H1 (cell line): ENCODE measurements around the gene PTTG2. TPM values are rescaled to one million over a fixed set of nuclear protein-coding genes. Genes with fewer than 3 reads are reported as not detected.

ENCODE experiments used
- CBX5 ChIP-seq: fragments of 300-800, 300-1000 bp; sonication (generic); IDR thresholded peaks from 2 replicates; pipeline ENCODE4 v1.7.1; 2016; ENCODE audit warnings: antibody characterized with exemption, low read length, low read depth
- CREB1 ChIP-seq: IDR thresholded peaks from 2 replicates; pipeline ENCODE4 v1.6.1; 2012; ENCODE audit warnings: inconsistent platforms
- CTBP2 ChIP-seq: IDR thresholded peaks from 2 replicates; pipeline ENCODE4 v1.7.0; 2011; ENCODE audit warnings: borderline replicate concordance, mild to moderate bottlenecking, moderate library complexity, mixed read lengths, low read length; ENCODE audit not compliant: insufficient read depth, insufficient read length
- EP300 ChIP-seq, 2 experiments: IDR thresholded peaks; 1 replicate in 1 of 2; 2 replicates in 1 of 2; pipeline ENCODE4 v1.6.1; 2011 to 2012; ENCODE audit warnings: low read depth in 2 of 2, low read length in 2 of 2, mild to moderate bottlenecking in 2 of 2, borderline replicate concordance in 1 of 2, inconsistent platforms in 1 of 2, moderate library complexity in 1 of 2
- JUN ChIP-seq: IDR thresholded peaks from 2 replicates; pipeline ENCODE4 v1.6.1; 2011; ENCODE audit warnings: low read depth, mild to moderate bottlenecking, improper control_type of control experiment, low read length
- MAX ChIP-seq: IDR thresholded peaks from 2 replicates; pipeline ENCODE4 v1.6.1; 2012; ENCODE audit warnings: inconsistent platforms
- TAF7 ChIP-seq: optimal IDR thresholded peaks from 2 replicates; pipeline ENCODE3; 2011; ENCODE audit warnings: low read depth, mild to moderate bottlenecking, inconsistent platforms, low read length, moderate library complexity, borderline replicate concordance
- polyA plus RNA-seq, 7 experiments: library from polyadenylated mRNA; depleted of rRNA in 3 of 7; stranded (reverse) in 5 of 7; unstranded in 2 of 7; fragments of >200 nt in 5 of 7; fragments of 200-250 nt in 2 of 7; gene quantifications; 1 replicate in 5 of 7; 2 replicates in 1 of 7; 4 replicates in 1 of 7; pipeline versions ENCODE4 v1.2.1 to v1.2.3, GENCODE V29; 2011 to 2013; ENCODE audit warnings: missing spikeins in 2 of 7, mixed read lengths in 2 of 7
- total RNA-seq: library from RNA; stranded (reverse); fragmentation: NEBNext Ultra II Directional; extraction: Animal tissue kit (Norgen Biotek cat#: 25700); gene quantifications from 2 replicates; pipeline ENCODE4 v1.2.1, GENCODE V29; 2021

PTTG2 gene
- total and polyA plus RNA-seq, 2 of the 8 experiments (the other 6 are each of a cell fraction or from before 2014, with no cell fraction given) = not detected

DNA sequence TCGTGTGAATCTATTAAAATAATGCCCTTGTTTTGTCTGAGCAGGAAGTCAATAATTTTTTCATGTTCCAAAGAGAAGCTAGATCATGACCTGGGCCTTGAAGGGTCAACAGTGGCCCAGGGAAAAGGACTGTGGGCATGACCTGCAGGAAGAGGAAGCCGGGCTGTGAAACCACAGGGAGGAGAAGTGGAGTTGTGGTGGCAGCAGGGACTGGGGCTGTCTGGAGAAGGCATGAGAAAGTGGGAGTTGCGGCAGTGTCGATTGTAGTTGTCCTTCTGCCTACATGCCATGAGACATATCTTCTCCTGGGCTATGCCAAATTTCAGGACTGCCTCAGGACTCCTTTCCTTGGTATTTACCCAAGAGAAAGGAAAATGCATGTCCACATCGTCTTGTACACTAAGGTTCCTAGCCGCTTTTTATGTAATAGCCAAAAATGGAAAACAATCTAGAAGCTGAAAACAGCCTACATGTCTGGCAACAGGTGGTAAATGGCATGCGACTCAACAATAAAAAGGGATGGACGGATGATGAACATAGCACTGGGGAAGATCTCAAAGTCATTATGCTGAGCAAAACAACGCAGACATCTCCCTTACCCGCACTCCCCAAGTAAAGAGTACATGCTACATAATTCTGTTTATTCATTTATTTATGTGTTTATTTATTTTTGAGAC is 13.6 kb upstream of the PTTG2 start (continued):
- TF ChIP-seq TAF7 (no peak), CREB1 (no peak), JUN (no peak), CBX5 (no peak), EP300 (IDR thresholded peaks at IDR 0.05; ENCODE audit: borderline replicate concordance in 1 of 2, low read depth in 2 of 2, low read length in 2 of 2) (no peak), MAX (no peak), CTBP2 (no peak)
